HEK293 (cell line): ENCODE data around the gene CHCHD2.

Source experiments
- CTCF ChIP-seq: fragments of 450-650 bp; formaldehyde crosslinking; IDR thresholded peaks from 2 replicates; pipeline ENCODE4 v1.5.1; 2016; ENCODE audit warnings: missing biosample characterization, missing genetic modification characterization
- SCRT2 ChIP-seq: fragments of 450-650 bp; formaldehyde crosslinking; IDR thresholded peaks from 2 replicates; pipeline ENCODE4 v1.5.1; 2016; ENCODE audit warnings: missing biosample characterization, missing genetic modification characterization
- YY1 ChIP-seq: fragments of 450-650 bp; formaldehyde crosslinking; IDR thresholded peaks from 2 replicates; pipeline ENCODE4 v1.5.1; 2018; ENCODE audit warnings: missing biosample characterization, missing genetic modification characterization
- ZBTB10 ChIP-seq: fragments of 450-650 bp; formaldehyde crosslinking; IDR thresholded peaks from 2 replicates; pipeline ENCODE4 v1.5.1; 2016; ENCODE audit warnings: missing biosample characterization, missing genetic modification characterization
- ZBTB17 ChIP-seq: fragments of 450-650 bp; formaldehyde crosslinking; IDR thresholded peaks from 2 replicates; pipeline ENCODE4 v1.5.1; 2016; ENCODE audit warnings: missing biosample characterization, missing genetic modification characterization
- ZNF138 ChIP-seq: fragments of 450-650 bp; formaldehyde crosslinking; IDR thresholded peaks from 2 replicates; pipeline ENCODE4 v1.5.1; 2016; ENCODE audit warnings: missing biosample characterization, missing genetic modification characterization, borderline replicate concordance
- ZNF23 ChIP-seq: fragments of 450-650 bp; formaldehyde crosslinking; IDR thresholded peaks from 2 replicates; pipeline ENCODE4 v1.5.1; 2016; ENCODE audit warnings: missing biosample characterization, missing genetic modification characterization, borderline replicate concordance
- ZNF350 ChIP-seq: fragments of 450-650 bp; formaldehyde crosslinking; IDR thresholded peaks from 2 replicates; pipeline ENCODE4 v1.5.0; 2017; ENCODE audit warnings: missing biosample characterization, mild to moderate bottlenecking, missing genetic modification characterization
- ZNF510 ChIP-seq: fragments of 450-650 bp; formaldehyde crosslinking; IDR thresholded peaks from 2 replicates; pipeline ENCODE4 v1.5.1; 2018; ENCODE audit warnings: mild to moderate bottlenecking, missing genetic modification characterization, missing biosample characterization; ENCODE audit not compliant: insufficient replicate concordance
- ZNF529 ChIP-seq: fragments of 450-650 bp; formaldehyde crosslinking; IDR thresholded peaks from 2 replicates; pipeline ENCODE4 v1.5.1; 2017; ENCODE audit warnings: missing genetic modification characterization, missing biosample characterization; ENCODE audit not compliant: insufficient replicate concordance
- ZNF549 ChIP-seq: fragments of 450-650 bp; IDR thresholded peaks from 2 replicates; pipeline ENCODE4 v1.5.1; 2018; ENCODE audit warnings: missing biosample characterization, missing genetic modification characterization, mild to moderate bottlenecking, inconsistent platforms, moderate library complexity
- ZNF785 ChIP-seq: fragments of 450-650 bp; formaldehyde crosslinking; IDR thresholded peaks from 2 replicates; pipeline ENCODE4 v1.5.1; 2016; ENCODE audit warnings: missing biosample characterization, missing genetic modification characterization

DNA sequence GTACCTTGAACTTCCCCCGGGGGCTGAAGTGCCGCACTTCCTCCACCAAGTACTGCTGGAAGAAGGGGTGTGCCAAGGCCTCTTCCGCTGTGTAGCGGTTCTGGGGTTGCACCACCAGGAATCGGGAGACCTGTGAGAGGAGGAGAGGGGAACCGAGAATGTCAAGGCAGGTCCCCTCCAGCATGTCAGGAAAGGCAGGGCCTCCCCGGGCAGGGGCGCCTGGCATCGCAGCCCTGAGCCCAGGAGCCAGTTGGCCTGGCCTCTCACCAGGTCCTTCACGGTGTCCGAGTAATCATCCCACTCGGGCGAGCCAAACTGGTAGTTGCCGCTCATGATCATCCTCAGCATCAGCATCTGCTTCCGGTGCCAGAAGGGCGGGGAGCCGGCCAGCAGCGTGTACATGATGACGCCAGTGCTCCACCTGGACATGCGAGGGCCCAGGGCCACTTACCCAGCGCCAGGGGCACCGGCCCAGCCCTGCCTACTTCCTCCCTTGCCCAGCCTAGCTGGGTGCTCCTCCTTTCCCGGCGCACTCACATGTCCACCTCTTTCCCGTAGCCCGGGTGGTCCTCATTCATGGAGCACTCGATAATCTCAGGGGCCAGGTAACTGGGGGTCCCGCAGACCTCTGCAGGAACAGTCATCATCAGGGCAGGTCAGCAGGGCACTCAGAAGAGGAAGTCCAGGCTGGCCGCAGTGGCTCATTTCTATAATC lies 24.5 kb downstream of the CHCHD2 start:
- TF ChIP-seq ZNF549 (tag by site-specific recombination) (no peak), CTCF (tag by site-specific recombination) (no peak), SCRT2 (no peak), ZNF785 (tag by site-specific recombination) (no peak), ZNF510 (no peak), ZNF23 (tag by site-specific recombination) (no peak), ZNF138 (tag by site-specific recombination) (no peak), YY1 (tag by site-specific recombination) (no peak), ZBTB10 (tag by site-specific recombination) (no peak), ZNF529 (no peak), ZBTB17 (tag by site-specific recombination) (no peak), ZNF350 (tag by site-specific recombination) (no peak)
